Measurements from ENCODE around the gene ACOXL. TPM values are rescaled to one million over a fixed set of nuclear protein-coding genes. Genes with fewer than 3 reads are reported as not detected.

Gene ACOXL
- total RNA-seq, 2 experiments from 2014 or later: not detected

DNA sequence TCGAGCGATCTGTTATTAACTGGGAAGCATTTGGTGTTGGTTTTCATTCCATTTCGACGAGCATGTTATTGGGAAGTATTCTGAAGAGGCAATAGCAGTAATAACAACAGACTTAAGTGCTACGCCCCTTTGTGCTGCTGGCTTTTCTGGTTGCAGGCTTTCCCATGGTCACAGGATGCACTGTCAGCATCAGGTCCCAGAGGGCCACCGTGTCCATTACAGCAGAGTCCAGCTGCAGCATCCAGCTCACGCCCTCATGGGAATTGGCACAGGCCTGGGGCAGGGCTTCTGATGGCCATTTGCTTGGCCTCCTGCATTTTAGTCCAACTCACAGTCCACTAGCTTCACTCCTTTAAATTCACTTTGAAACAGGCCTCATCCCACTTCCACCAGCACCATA, 432.7 kb downstream of the ACOXL start:
- H3K36me3 Mint-ChIP-seq: peaks cover 22% of the 10 kb centered on the region
- H3K4me1 Mint-ChIP-seq: peaks cover 42% of the 10 kb centered on the region
- H3K9me3 Mint-ChIP-seq: no peaks in the 10 kb centered on the region
- peaks cover 4% of the 10 kb centered on the region for H3K27me3 Mint-ChIP-seq
- no peak for DNase-seq
- no peak overlapping the region for H3K4me3 Mint-ChIP-seq
- H3K27ac Mint-ChIP-seq: no peak overlapping the region

DNA sequence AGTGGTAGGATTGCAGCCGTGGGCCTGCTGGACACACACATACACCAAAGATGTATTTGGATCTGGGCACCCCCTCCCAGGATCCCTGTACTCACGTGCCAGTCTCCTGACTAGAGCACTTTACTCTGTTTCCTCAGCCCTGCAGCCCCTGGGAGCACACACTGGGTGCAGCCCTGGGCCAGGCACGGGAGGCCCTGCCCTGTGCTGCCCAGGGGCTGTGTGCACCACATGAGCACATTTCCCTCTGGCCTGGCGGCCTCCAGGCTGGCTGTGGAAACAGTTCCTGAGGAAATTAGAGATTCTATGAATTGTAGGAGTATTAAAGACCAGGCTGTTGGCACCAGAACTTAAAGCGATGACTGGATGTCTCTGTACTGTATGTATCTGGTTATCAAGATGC, 433.7 kb downstream of the ACOXL start:
- peaks cover 18% of the 10 kb centered on the region for H3K36me3 Mint-ChIP-seq
- peaks cover 8% of the 10 kb centered on the region for H3K27me3 Mint-ChIP-seq
- H3K4me1 Mint-ChIP-seq: peaks cover 35% of the 10 kb centered on the region
- no peak overlapping the region for H3K27ac Mint-ChIP-seq
- no peak for DNase-seq
- H3K9me3 Mint-ChIP-seq: no peaks in the 10 kb centered on the region
- H3K4me3 Mint-ChIP-seq: no peak overlapping the region

- Mint-ChIP-seq H3K4me1 (peaks cover 35% of the 10 kb centered on the region), H3K27ac (no peak overlapping the region), H3K27me3 (peaks cover 8% of the 10 kb centered on the region), H3K9me3 (no peaks in the 10 kb centered on the region), H3K4me3 (no peak overlapping the region), H3K36me3 (peaks cover 15% of the 10 kb centered on the region)
- DNase-seq: no peak
Measured at GRCh38 chr2:111167076-111167862, 434.9 kb downstream of the ACOXL start.

GRCh38 chr2:111167863-111168162, 435.4 kb downstream of the ACOXL start:
- Mint-ChIP-seq H3K27me3 (peaks cover 8% of the 10 kb centered on the region), H3K36me3 (peaks cover 11% of the 10 kb centered on the region), H3K4me3 (no peak overlapping the region), H3K27ac (no peak overlapping the region), H3K4me1 (peaks cover 30% of the 10 kb centered on the region), H3K9me3 (no peaks in the 10 kb centered on the region)
- no peak for DNase-seq

Other genes with a start within 250 kb of the ACOXL start
- 10 to 100 TPM; 14.9 to 16.6 TPM for gene RGPD6, start 155.4 kb upstream of the ACOXL start, total RNA-seq
- 10 to 100 TPM; 75.5 to 80.4 TPM for gene BUB1, start 54.5 kb upstream of the ACOXL start, total RNA-seq

Data from activated naive CD8-positive, alpha-beta T cell treated with anti-CD3 and anti-CD28 coated beads for 36 hours (primary cell).